Retinal pigment epithelial cell (primary cell): ENCODE results near the gene FLVCR2.

Source experiments
- DNase-seq: peaks from one replicate; pipeline ENCODE4 v3.0.0-alpha.2; 2010; ENCODE audit warnings: low read depth
- H3K4me3 ChIP-seq: 2 replicates; pipeline ENCODE4 v1.5.1; 2011; ENCODE audit warnings: mild to moderate bottlenecking, low read length, control low read depth, moderate library complexity
- CTCF ChIP-seq: conservative IDR thresholded peaks from 2 replicates; pipeline ENCODE4 v1.5.1; 2011; ENCODE audit warnings: low read depth, low read length, control low read depth, inconsistent platforms

Gene FLVCR2

GRCh38 chr14:75660630-75661498 lies 82.4 kb downstream of the FLVCR2 start, which contains the start of the genes ERG28 and TTLL5:
TSS of gene ERG28 (minus strand) at chr14:75660876. CDS start at chr14:75657502, 3,374 bp downstream.
TSS of gene TTLL5 (plus strand) at chr14:75661246. CDS start at chr14:75663150, 1,904 bp downstream.
- peak within 1 kb of the TSS; percentile 97 for H3K4me3 ChIP-seq
- TF ChIP-seq CTCF, result no peak
- peak; percentile 98 for DNase-seq

GRCh38 chr14:75661499-75661814 lies 83.0 kb downstream of the FLVCR2 start:
- TF ChIP-seq CTCF, result no peak
- peak overlapping the region; percentile 97 for H3K4me3 ChIP-seq
- no peak for DNase-seq

- TF ChIP-seq CTCF, result no peak
- no peak overlapping the region for H3K4me3 ChIP-seq
- DNase-seq, result no peak
Observed at GRCh38 chr14:75662966-75663365, 84.5 kb downstream of the FLVCR2 start.

GRCh38 chr14:75667099-75667765 lies 88.8 kb downstream of the FLVCR2 start:
- no peak for DNase-seq
- H3K4me3 ChIP-seq, result no peak overlapping the region
- no peak for TF ChIP-seq CTCF

GRCh38 chr14:75672605-75673192 lies 94.3 kb downstream of the FLVCR2 start:
- TF ChIP-seq CTCF, result no peak
- DNase-seq, result no peak
- no peak overlapping the region for H3K4me3 ChIP-seq

GRCh38 chr14:75673345-75674035 lies 95.1 kb downstream of the FLVCR2 start:
- no peak for DNase-seq
- no peak for TF ChIP-seq CTCF
- H3K4me3 ChIP-seq, result no peak overlapping the region
